Mucosa of rectum (tissue), 2 donors: ENCODE results near the gene MESD.

Source experiments
- H3K27ac ChIP-seq, 2 donors: one replicate each; pipeline ENCODE4 v1.7.0; 2013; ENCODE audit warnings: inconsistent platforms in 2 of 2, low read depth in 2 of 2, low read length in 2 of 2
- H3K27me3 ChIP-seq, 2 donors: one replicate each; pipeline ENCODE4 v1.7.0; 2013; ENCODE audit warnings: low read length in 2 of 2; ENCODE audit not compliant: control insufficient read depth in 2 of 2, insufficient read depth in 2 of 2
- H3K36me3 ChIP-seq, 2 donors: one replicate each; pipeline ENCODE4 v1.7.0; 2013; ENCODE audit warnings: low read length in 2 of 2; ENCODE audit not compliant: control insufficient read depth in 2 of 2, insufficient read depth in 2 of 2
- H3K4me1 ChIP-seq, 2 donors: one replicate each; pipeline ENCODE4 v1.7.0; 2013; ENCODE audit warnings: low read length in 2 of 2, mild to moderate bottlenecking in 1 of 2; ENCODE audit not compliant: control insufficient read depth in 2 of 2, insufficient read depth in 2 of 2
- H3K4me3 ChIP-seq, 2 donors: one replicate each; pipeline ENCODE4 v1.7.0; 2013; ENCODE audit warnings: low read length in 2 of 2
- H3K9ac ChIP-seq, 2 donors: one replicate each; pipeline ENCODE4 v1.7.0; 2013; ENCODE audit warnings: low read length in 2 of 2, low read depth in 1 of 2, mild to moderate bottlenecking in 1 of 2
- H3K9me3 ChIP-seq, 2 donors: one replicate each; pipeline ENCODE4 v1.7.0; 2013; ENCODE audit warnings: low read length in 2 of 2; ENCODE audit not compliant: control insufficient read depth in 2 of 2
- donor health status: healthy.
- donor health status: Normal muscosa, but diverticular disease.

MESD gene

DNA sequence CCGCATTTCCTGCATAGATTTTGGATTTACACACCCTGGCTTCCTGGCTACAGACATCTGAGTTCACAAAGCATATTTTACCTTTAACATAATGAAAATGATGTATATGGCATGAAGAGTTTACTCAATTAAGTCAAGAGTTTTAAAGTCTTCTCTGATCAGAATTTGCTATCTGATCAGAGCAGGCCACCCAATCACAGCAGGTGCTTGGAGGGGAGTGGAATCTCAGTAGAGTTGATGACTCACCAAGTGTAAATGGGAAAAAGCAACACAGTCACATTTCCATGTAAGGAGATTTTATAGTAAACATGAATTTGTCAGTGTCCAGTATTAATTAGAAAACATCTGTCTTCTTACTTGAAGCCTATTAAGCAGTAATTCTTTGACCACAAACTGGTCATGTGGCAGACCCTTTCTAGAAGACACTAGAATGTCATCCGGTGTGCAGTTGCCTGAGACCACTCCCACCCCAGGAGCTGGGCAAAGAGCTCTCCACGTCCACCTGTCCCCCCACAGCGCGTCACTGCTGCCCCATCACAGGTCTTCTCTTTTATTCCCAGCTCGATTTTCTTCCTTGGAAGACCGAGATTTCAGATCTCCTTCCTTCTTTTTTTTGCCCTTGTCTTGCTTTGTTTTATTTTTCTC, 10.8 kb downstream of the MESD start:
- H3K4me3 ChIP-seq: no peak overlapping the region
- H3K4me1 ChIP-seq: peaks cover 0 to 2% of the 10 kb centered on the region in 2 donors
- peaks cover 23 to 27% of the 10 kb centered on the region in 2 donors for H3K36me3 ChIP-seq
- no peak overlapping the region for H3K9ac ChIP-seq
- no peak overlapping the region for H3K27ac ChIP-seq
- no peaks in the 10 kb centered on the region for H3K27me3 ChIP-seq
- H3K9me3 ChIP-seq: no peaks in the 10 kb centered on the region

- Histone ChIP-seq H3K27ac (no peak overlapping the region), H3K36me3 (peaks cover 23 to 28% of the 10 kb centered on the region in 2 donors), H3K9ac (no peak overlapping the region), H3K27me3 (no peaks in the 10 kb centered on the region), H3K4me1 (peaks cover 0 to 2% of the 10 kb centered on the region in 2 donors), H3K9me3 (no peaks in the 10 kb centered on the region), H3K4me3 (no peak overlapping the region)
Observed at GRCh38 chr15:80977627-80978036, 12.0 kb downstream of the MESD start.

DNA sequence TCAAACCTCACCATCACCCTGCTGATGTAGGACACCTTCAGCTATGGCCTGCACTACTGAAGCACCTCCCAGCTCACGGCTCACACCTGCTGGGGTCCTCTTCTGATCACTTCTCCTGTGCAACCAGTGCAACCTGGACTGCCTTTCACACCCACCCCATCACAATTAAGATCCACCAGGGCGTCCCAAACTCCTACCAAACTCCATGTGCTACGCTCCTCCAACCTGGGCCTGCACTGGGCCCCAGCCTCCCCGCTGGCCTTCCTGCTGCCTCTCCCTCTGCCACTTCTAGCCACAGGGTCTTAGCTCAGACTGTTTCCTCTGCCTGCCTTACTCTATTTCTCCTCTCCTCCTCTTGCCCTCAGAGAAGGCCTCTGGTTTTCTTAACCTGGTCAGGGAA, 12.8 kb downstream of the MESD start:
- H3K4me1 ChIP-seq: peaks cover 0 to 2% of the 10 kb centered on the region in 2 donors

GRCh38 chr15:80974914-80975313, 14.7 kb downstream of the MESD start:
- Histone ChIP-seq H3K9ac (no peak overlapping the region), H3K4me1 (peaks cover 0 to 2% of the 10 kb centered on the region in 2 donors), H3K9me3 (no peaks in the 10 kb centered on the region), H3K4me3 (no peak overlapping the region), H3K36me3 (peaks cover 13 to 18% of the 10 kb centered on the region in 2 donors), H3K27ac (no peak overlapping the region), H3K27me3 (no peaks in the 10 kb centered on the region)

More for the DNA sequence above, 12.8 kb downstream of the MESD start:
- Histone ChIP-seq H3K36me3 (peaks cover 18 to 25% of the 10 kb centered on the region in 2 donors), H3K27me3 (no peaks in the 10 kb centered on the region), H3K9me3 (no peaks in the 10 kb centered on the region), H3K9ac (no peak overlapping the region), H3K4me3 (no peak overlapping the region), H3K27ac (no peak overlapping the region)

DNA sequence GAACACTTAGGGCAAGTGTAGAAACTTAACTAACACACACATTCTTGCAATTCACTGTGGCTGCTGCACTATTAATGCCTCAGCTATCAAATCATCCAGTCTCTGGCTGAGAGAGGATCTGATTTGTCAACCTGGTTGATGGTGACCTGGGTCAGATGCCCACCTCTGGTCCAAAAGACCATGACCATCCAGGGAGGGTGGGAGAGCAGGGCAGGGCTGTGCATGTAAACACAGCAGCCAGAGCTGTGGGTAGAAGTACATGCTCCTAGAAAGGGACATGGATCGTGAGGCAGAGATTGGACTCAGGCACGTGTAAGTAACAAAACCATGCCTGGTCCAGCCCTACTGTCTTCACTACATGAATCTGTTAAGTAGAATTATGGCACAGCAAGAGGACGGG, 17.3 kb downstream of the MESD start:
- H3K27me3 ChIP-seq: no peaks in the 10 kb centered on the region
- no peaks in the 10 kb centered on the region for H3K9me3 ChIP-seq
- peaks cover 0 to under 1% of the 10 kb centered on the region in 2 donors for H3K4me1 ChIP-seq
- H3K27ac ChIP-seq: no peak overlapping the region
- H3K36me3 ChIP-seq: peaks cover 0 to 10% of the 10 kb centered on the region in 2 donors
- no peak overlapping the region for H3K9ac ChIP-seq
- H3K4me3 ChIP-seq: no peak overlapping the region

- H3K36me3 ChIP-seq: peaks cover 0 to 5% of the 10 kb centered on the region in 2 donors
- no peaks in the 10 kb centered on the region for H3K27me3 ChIP-seq
- no peaks in the 10 kb centered on the region for H3K9me3 ChIP-seq
- no peak overlapping the region for H3K4me3 ChIP-seq
- H3K9ac ChIP-seq: no peak overlapping the region
- H3K27ac ChIP-seq: no peak overlapping the region
- H3K4me1 ChIP-seq: no peaks in the 10 kb centered on the region
Observed at GRCh38 chr15:80971143-80971542, 18.5 kb downstream of the MESD start.

DNA sequence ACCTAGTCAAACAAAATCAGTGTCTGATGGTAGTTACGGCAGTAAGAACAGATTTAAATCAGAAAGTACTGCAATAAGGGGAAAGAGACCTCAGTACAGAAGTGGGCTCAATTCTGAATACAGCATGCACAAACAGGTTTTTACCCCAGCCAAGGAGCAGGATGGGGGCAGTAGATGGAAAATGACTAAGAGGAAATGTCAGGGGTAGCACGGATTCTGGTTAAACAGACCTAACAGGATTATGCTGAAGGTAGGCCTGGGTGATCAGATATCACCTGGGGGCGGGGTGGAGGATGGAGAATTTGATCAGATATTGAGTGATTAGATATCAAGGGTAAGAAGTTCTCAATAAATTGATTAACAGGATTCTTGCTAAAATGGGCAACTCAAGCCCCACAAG, 19.0 kb downstream of the MESD start:
- H3K9me3 ChIP-seq: no peaks in the 10 kb centered on the region
- no peak overlapping the region for H3K27ac ChIP-seq
- no peaks in the 10 kb centered on the region for H3K4me1 ChIP-seq
- H3K9ac ChIP-seq: no peak overlapping the region
- no peak overlapping the region for H3K4me3 ChIP-seq
- peaks cover 0 to 5% of the 10 kb centered on the region in 2 donors for H3K36me3 ChIP-seq
- no peaks in the 10 kb centered on the region for H3K27me3 ChIP-seq

GRCh38 chr15:80970018-80970657, 19.5 kb downstream of the MESD start:
- H3K36me3 ChIP-seq: peaks cover 0 to 5% of the 10 kb centered on the region in 2 donors
- no peak overlapping the region for H3K9ac ChIP-seq
- H3K9me3 ChIP-seq: no peaks in the 10 kb centered on the region
- no peaks in the 10 kb centered on the region for H3K4me1 ChIP-seq
- no peak overlapping the region for H3K27ac ChIP-seq
- no peak overlapping the region for H3K4me3 ChIP-seq
- no peaks in the 10 kb centered on the region for H3K27me3 ChIP-seq

DNA sequence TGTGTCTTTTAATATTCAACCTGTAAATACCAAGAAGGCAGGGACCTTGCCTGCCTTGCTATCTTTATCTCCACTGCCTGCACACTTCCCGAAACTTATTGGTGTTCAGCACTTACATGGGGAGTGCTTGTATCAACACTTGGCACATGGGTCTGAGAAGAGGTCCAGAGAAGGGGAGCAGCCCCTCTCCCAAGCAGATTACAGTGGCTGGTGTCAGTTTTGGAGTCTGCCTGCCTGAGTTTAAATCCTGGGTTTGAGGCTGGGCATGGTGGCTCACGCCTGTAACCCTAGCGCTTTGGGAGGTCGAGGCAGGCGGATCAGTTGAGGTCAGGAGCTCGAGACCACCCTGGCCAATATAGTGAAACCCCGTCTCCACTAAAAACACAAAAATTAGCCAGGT, 20.3 kb downstream of the MESD start:
- Histone ChIP-seq H3K36me3 (peaks cover 0 to 5% of the 10 kb centered on the region in 2 donors), H3K9me3 (no peaks in the 10 kb centered on the region), H3K27ac (no peak overlapping the region), H3K27me3 (no peaks in the 10 kb centered on the region), H3K4me1 (no peaks in the 10 kb centered on the region), H3K9ac (no peak overlapping the region), H3K4me3 (no peak overlapping the region)

DNA sequence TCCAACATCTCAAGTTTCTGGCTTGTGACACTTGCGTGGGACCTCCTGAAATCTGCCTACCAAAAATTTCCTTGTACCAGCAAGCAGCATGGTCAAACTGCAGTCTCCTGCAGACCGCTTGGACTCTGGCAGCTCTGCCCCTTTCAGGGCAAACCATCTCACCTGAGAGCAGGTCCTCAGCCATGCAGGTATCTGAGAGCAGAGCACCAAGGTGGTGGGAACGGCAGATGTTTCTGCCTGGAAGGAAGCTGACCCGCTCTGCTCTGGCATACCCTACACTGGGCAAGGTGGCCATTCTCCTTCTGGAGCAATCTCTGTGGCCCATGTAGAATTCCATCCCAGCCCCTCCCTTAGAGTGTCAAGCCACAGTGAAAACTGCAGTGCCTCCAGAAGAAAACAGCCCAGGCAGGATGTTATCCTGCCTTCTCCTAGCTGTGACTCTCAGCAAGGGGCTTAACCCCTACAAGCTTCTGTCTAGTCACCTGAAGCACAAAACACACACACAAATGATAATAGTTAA, 21.6 kb downstream of the MESD start:
- Histone ChIP-seq H3K36me3 (peaks cover 0 to 2% of the 10 kb centered on the region in 2 donors), H3K27me3 (no peaks in the 10 kb centered on the region), H3K4me1 (no peaks in the 10 kb centered on the region), H3K9me3 (no peaks in the 10 kb centered on the region), H3K27ac (no peak overlapping the region), H3K4me3 (no peak overlapping the region), H3K9ac (no peak overlapping the region)
